HL-60 (cell line): Measurements from ENCODE around the gene KRTAP12-2.

ENCODE experiments used
- GABPA ChIP-seq: IDR thresholded peaks from 2 replicates; pipeline ENCODE4 v1.6.1; 2012; ENCODE audit warnings: low read depth
- POLR2AphosphoS5 ChIP-seq: IDR thresholded peaks from 2 replicates; pipeline ENCODE4 v1.6.1; 2012; ENCODE audit warnings: low read depth
- REST ChIP-seq: IDR thresholded peaks from 2 replicates; pipeline ENCODE4 v1.6.1; 2012; ENCODE audit warnings: low read depth; ENCODE audit not compliant: insufficient replicate concordance
- SPI1 ChIP-seq: IDR thresholded peaks from 2 replicates; pipeline ENCODE4 v1.6.1; 2012; ENCODE audit warnings: low read depth, mild to moderate bottlenecking, borderline replicate concordance
- TF ChIP-seq, protein P1 (sequence below): IDR thresholded peaks from one replicate; pipeline ENCODE4 v1.5.1; 2011; ENCODE audit warnings: low read length, control low read depth, inconsistent platforms; ENCODE audit not compliant: insufficient read depth

DNA sequence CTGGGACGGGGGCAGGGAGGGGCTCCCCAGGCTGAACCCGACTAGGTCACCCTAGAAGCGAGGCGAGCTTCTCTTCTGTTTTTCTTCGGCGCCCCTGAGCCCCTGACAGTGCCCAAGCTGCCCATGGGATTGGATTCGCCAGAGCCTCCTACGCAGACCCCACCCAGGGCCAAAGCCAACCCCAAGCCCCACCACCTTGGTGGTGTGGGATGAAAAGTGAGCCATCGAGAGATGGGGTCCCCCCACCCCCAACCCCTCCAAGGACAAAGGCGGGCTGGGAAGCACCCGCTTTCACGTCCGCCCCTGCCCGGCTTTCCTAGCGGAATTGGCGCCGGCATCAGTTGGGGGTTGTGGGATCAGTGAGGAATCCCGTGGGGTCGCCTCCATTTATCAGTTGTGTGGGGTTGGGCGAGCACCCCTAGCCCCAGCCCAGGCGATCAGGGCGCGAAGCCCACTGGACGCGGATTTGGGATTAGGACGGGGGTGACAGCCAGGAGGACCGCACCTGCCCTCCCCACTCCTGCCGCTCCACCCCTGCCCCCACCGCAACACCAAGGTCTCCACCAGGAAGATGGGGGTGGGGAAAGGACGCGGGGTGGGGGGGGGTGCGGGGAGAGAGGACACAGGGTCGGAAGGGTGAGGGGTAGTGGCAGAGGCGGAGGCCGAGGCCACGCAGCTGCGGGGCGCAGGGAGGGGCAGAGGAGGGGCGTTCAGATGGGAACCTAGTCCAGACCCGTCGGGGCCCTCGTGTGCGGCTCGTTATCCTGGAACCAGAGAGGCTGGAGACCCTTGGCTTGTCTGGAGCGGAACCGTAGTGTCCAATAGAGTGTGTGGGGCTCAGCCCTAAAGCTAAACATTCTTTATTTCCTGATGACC is 40.2 kb upstream of the KRTAP12-2 start:
- TF ChIP-seq, protein P1, sequence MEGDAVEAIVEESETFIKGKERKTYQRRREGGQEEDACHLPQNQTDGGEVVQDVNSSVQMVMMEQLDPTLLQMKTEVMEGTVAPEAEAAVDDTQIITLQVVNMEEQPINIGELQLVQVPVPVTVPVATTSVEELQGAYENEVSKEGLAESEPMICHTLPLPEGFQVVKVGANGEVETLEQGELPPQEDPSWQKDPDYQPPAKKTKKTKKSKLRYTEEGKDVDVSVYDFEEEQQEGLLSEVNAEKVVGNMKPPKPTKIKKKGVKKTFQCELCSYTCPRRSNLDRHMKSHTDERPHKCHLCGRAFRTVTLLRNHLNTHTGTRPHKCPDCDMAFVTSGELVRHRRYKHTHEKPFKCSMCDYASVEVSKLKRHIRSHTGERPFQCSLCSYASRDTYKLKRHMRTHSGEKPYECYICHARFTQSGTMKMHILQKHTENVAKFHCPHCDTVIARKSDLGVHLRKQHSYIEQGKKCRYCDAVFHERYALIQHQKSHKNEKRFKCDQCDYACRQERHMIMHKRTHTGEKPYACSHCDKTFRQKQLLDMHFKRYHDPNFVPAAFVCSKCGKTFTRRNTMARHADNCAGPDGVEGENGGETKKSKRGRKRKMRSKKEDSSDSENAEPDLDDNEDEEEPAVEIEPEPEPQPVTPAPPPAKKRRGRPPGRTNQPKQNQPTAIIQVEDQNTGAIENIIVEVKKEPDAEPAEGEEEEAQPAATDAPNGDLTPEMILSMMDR, result no peak
- TF ChIP-seq REST (no peak), POLR2AphosphoS5 (no peak), GABPA (no peak), SPI1 (no peak)
